Measurements from ENCODE around the gene GSX1.
"Not testable (repeated sequence)": the region's sequence is repeated elsewhere in the genome, so short reads cannot be mapped to it uniquely, and the experiment has no call there.

GSX1 gene

DNA sequence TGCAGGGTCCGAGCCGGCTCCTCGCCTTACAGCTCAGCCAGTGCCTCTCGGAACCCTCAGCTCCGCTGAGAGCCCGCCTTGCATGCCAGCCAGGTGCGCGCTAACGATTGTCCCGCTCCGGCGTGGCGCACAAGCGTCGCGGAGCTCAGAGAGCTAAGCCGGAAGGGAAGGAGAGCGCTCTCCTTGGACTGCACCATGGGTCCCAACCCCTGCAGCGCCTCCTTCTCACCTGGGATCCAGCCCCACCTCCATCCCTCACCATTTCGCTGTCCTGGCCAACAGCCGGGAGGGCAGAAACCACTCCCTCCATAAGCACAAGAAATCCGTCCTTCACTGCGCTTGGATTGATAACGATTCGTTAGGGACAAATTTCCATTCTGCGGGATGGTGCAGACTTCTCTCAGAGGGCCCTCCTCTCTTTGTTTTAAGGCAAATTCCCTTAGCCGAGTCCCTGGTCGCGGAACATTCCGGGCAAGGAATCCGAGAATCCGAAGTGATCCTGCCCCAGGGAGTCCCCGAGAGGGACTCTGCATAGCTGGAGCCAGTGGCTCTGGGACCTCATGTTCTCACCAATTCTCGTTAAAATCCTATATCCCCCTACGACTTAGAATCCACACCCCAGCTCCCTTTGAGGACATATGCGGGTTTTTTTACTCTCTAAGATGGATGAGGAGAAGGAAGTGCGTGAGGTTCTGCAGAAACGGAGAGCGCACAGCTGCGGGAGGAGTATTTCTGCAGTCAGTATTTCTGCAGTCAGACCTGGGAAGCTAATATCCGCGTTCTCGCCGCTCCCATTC is 2.8 kb downstream of the GSX1 start:
- DNase-seq: no peak

DNA sequence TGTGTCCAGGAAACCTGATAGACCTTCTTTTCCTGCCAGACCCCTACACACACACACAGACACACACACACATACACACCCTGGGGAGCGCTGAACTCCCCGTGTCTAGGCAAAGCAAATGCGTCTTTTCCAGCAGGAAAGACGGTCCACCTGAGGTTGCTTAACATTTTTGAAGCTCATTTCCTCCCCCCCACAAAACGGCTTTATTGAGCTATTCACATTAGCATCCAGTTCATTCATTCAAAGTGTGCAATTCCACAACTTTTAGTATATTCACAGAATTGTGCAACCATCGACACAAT is 3.4 kb downstream of the GSX1 start:
- no peak for DNase-seq

DNA sequence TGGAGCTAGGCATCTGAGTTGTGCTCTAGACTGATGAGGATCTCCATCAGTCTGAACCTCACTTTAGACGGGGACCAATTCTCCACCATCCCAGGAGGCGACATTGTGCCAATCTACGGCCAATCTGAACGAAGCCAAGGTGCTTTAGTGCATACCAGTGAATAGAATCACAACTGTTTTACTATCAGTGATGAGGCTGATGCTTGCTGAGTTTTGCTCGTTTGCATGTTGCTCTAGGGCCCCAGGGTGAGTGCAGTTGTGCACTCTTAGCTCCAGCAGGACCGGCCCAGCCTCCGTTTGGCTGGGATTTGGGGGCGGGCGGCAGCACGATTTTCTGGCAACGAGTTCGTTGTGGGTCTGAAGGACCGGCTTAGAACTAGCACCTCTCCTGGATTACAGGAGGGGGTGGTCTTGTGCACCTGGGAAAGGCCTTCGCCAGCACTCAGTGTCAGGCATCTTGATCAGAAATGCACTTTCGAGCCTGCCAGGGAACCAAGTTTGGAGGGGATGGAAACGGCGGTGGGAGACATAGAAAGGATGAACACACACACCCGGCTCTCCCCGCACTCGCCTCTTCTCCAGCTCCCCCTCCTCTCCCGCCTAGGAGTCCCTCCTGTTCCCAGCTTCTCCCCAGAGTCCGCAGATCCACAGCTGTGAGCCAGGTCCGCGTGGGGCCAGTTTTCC is 4.4 kb downstream of the GSX1 start:
- DNase-seq: no peak

DNA sequence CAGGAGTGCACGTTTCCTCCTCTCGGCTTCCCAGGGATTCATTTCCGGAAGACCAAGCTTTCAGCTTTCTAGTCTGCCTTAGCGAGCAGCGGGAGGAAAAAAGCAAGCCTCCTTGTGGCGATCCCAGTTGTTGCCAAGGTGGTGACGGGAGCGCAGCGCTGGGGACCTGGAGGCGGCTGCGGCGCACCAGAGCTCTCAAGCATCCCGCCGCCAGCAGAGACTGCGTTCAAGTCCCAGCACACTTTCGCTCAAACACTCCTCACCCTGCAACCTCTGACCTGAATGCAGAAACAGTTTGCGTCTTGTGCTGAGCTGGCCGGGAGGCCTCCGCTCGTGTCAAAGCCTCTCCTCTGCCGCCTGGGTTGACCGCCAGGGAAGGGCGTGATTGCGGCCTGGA is 4.9 kb downstream of the GSX1 start:
- DNase-seq: no peak

DNA sequence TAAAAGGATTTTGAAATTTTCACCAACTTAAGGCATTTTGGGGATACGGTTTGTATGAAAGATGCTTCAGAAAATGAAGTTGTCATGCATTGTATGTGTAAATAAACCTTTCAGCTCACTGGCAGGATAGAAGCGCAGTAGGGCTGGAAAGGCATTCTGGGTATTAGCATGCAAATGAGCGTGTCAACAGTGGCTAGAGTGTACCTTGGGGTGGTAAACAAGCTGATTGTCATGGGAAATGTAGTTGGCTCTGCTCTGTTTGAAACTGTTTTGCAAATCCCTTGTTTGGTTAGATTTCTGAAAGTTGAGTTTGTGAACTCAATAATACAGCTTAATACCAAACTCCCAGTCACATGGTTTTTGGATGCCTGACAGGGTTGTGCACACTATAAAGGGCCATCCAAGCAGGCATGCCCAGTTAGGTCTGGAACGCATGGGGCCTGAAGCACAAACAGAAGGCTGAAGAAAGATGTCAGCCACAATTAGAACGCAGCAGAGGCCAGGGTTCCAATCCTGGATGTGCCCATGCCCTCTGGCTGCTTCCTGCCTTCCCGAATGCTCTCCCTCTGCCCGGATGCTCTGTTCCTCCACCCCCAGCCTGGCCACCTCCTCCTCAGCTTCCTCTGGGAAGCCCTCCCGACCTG is 14.6 kb downstream of the GSX1 start:
- no peak for DNase-seq

DNA sequence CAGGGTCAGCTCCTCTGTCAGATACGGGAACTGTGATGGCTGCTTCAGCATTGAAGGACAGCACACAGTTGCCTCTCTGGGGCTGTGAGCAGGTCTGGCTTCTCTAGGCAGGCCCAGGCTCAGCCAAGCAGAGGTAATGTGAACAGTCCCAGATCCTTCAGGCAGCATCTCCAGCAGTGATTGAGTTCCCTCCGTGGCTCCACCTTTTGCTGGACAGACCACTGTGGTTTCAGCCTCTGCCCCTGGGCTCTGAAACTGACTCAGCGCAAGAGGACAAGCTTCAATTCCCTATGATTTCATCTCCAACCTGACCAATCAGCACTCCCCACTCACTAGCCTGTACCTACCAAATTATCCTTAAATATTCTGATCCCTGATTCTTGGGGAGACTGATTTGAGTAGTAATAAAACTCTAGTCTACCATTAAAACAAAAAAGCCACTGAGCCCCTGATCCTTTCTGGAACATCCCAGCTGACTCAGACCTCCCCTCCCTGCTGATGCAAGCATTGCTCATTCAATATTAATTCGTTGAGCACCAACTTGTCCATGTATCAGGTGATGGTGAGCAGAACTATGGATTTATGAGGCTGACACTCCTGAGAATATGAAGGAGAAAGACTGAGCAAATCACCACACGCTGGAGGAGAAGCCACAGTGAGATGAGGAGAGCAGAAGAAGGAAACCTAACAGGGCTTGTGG is 16.7 kb downstream of the GSX1 start:
- no peak for DNase-seq

DNA sequence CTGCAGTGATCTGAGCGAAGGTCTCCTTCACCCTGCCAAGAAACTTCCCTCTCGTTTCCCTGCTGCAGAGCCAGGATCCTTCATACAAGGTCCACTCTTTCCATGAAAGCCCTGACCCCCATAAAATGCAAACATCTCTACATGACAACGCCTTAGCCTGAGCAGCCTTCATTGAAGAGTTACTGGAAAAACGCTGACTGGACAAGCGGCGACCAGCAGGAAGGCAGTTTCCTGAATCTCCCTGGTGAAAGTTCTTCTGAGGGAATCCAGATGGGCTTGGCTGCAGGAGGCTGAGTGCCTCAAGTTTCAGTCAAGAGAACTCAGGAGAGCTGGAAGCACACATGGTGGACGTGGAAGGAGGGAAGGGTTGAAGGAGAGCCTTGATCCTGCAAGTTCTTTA is 17.7 kb downstream of the GSX1 start:
- no peak for DNase-seq

DNA sequence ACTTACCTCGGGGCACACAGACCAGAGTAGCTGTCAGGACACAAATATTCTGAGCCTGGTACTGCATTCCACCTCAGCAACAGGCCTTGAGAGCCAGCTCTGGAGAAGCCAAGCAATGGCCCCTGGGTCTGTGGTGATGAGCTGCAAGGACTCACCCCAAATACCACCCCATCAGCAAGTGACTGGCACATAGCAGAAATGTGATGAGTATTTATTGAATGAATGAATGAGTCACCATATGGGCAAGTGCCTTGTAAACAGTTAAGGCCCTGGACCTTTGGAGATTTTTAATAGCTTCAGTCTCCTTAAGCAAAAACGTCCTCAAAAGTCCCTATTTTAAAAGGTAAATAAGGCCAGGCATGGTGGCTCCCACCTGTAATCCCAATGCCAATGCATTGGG is 18.2 kb downstream of the GSX1 start:
- no peak for DNase-seq

DNA sequence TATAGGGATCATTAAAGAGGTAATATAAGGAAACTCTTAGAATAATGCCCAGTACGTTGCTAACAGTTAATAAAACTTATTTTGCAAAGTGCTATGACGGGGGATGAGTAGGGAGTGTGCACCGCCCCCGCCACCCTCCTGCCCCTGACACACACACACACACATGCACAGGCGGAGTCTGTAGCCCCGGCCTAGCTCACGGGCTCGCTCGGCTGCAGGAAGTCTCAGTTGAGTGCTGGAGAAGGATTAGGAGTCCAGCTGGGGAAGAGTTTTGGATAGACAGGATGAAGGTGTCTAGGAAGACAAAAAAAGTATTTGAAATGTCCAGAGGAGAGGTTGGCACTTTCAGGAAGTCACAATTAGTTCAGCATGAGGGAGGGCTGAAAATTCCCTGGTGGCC is 21.5 kb downstream of the GSX1 start:
- no peak for DNase-seq

DNA sequence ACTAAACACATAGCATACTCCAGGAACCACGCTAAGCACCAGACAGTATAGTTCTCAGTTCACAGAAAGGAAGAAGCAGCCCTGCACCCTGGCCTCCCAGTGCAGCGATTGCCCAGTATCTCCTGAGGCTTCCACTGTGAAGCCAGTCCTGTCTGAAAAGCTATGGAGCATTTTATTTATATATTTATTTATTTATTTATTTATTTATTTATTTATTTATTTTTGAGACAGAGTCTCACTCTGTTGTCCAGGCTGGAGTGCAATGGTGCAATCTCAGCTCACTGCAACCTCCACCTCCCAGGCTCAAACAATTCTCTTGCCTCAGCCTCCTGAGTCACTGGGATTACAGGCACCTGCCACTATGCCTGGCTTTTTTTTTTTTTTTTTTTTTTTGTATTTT is 25.5 kb downstream of the GSX1 start:
- DNase-seq: not testable (repeated sequence)

DNA sequence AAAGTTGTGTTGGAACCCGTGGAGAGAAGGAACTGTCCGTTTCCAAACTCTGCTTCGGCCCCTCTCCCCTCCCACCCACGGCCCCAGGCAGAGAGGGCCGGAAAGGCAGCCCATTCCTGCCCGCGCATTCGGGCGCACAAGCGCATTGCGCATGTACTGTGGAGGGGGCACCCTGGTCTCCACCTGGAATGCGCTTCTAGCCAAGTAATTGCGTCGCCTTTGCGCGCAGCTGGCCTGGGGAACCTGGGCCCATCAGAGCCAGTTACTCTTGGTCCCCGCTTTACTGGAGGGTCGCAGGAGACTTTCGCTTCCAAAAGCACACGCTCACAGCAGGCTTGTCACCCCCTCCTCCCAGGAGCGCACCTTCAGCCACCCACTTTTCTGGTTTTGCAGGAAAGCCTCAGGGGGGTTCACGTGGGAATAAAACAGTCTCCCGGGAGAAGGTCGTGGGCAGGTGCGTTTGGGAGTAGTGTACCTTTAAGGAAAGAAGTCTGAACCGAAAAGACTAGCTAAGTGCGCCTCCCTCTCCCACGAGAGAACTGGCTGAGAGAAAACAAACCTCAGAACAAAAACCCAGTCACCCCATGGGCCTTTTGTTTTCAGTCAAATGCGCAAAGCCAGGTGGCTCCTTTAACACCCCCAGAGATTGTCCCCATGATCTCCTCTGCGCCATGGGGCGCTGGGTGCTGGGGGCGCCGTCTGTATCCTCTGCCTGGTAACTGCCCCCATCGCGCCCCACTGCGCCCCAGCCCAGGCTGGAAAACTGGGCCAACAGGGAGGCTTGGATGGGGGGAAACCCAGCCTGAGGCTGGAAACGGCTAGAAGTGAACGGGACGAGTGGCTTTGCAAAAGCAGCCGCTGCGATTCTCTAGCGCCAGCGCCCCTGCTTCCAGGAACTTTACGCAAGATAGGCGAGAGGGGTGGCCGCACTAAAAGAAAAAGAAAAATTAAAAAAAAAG is 28.5 kb downstream of the GSX1 start:
- DNase-seq: no peak

DNA sequence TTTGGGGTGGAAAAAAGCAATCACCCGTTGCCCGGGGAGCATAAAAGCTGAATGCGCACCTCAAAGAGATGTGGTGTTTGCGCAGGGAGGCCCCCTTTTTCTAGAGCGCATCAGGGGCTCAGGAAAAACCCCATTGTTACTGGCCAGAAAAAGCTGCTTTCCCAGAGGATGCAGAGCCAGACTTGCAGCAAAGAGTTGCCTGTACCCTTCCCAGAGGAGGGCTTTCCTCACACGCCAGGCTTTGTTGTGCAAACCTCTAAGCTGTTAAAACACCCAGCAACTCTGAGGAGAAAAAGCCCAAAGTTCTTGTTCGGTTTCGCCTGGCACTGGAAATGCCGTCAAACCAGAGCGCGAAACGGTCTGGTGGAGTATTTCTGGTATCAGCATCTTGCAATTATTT is 29.3 kb downstream of the GSX1 start:
- DNase-seq: no peak

DNA sequence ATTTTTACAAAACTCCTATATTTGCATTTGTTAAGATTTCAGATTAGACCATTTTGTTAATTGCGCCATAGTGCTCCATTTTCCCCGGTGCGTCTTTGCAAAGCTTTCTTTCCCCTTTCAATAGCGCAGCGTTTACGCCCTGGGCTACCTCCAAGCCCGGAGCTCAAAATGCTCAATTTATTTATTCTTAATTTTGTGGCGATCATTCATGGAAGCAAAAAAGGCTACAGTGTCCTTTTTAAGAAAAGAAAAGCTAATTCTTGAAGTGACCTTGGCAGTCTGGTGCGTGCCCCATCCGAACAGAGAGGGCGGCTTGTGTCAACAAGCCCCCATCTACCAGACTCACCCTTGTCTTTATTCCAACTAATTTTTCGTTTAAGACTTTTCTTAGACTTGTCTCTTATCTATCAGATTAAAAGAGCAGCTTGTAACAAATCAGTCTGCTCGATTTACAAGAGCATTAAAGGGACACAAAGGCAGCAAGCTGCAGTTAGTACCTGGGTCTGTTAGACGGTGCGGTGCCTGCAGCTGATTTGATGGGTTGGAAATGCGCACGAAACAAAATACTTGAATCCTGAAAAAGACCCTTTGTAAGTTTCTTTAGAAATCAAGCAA is 30.1 kb downstream of the GSX1 start:
- DNase-seq: no peak

DNA sequence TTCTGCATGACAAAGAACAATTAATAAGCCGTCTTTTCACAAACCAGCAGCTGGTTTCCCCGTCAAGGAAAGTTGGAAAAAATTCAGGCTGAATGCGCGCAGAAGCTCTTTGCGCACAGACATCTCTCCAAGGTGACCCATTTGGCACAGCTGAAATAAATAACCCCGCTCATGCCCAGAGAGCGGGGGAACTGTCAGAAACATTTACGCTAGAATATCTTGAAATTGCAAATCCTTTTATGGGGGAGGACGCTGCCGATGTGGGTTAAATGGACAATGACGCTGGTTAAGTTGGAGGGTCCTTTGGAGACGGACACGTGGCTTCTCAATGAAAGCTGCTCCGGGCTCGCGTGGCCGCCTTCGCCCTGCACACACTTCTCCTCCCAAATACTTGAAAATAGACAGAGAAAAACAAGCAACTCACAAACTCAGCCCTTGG is 30.6 kb downstream of the GSX1 start:
- DNase-seq: no peak

DNA sequence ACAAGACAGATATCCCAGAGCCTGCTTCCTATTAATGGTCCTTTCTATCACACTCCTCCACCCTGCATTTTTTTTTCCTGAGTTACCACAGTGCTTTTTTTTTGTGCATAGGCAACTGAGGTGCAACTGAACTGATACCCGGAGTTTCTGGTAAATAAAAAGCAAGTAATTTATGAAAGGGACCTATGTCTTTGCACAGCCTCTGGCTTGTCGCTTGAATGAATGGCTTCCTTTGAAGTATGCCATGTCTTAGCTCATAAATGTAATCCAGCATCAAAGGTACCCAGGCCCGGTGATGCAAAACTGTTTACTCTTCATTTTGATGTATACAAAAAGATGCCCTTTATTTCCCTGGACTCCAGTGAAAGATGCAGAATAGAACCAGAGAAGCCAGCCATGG is 31.8 kb downstream of the GSX1 start:
- DNase-seq: no peak

DNA sequence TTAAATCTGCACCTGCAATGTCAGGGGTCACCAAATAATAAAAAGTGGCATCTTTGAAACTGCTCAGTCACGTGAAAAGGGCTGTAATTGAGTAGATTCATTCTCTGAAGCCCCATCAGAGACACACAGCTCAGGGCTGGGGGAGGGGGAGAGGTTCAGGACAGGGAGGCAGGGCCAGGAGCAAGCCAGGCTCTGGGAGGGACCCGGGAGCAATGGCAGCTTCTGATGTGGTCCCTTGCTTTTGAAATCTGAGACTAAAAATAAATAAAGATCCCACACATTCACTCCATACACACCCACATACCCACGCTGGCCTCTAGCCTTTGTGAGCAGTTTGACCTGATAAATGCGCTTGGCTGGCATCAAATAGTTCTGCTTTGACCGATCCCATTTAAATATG is 32.8 kb downstream of the GSX1 start:
- no peak for DNase-seq

DNA sequence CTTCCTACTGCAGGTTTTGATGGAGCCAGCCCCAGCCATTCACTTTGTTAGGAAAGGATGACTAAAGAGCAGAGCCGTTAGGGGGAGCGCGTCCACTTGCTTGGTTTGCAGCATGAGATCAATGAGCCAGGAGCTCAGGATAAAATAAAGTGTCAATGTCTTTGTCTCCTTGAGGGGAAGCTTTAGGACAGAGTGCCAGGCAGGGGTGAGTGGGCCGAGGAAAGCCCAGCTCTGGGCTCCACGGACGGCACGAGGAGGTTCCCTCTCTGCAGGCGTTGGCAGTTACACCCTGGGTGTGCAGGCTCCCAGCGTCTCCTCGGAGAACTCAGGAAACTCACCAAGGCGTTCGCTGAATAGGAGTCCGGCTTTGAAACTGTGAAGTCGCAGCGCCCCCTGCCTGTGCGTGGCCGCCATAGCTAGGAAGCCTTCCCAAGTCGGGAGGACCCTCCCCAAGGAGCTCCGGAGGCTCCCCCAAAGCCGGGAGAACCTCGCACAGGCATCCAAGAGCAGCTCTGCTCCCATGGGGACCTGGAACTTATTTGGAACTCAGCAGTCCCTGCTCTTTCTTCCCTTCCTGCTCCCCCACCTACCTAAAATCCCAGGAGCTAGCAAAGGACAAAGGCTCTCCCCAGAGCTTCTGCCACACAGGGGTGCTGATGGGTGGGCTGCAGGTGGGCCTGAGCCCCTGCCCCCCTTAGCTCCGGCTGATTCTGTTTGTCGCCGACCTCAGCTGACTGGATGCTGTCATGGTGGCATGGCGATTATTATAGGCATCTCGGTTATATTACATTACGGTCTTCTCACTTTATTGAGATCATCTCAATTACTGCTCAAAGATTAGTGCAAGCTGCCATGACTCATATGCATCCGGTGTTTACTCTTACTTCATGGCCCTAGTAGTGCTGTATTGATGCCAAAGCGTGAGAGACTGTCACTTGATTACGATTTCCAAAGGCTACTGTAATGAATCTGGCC is 34.4 kb downstream of the GSX1 start:
- DNase-seq: peak; percentile 49

DNA sequence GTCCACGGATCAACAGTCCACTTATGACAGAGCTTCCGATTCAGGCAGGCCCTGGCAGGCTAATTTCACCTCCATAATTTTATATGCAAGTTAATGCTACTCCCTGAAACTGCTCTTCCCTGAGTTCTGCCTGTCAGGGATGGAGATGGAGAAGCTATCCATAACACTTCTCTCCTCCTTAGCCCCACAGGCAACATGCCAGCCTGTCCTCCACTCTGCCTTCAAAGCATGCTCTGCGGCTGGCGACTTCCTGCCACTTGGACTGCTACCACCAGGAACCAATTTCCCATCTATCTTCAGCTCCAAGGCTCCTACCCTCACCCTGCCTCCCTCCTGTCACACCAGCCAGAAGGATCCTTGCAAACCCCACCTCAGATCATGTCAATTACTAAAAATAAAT is 35.4 kb downstream of the GSX1 start:
- DNase-seq: no peak

DNA sequence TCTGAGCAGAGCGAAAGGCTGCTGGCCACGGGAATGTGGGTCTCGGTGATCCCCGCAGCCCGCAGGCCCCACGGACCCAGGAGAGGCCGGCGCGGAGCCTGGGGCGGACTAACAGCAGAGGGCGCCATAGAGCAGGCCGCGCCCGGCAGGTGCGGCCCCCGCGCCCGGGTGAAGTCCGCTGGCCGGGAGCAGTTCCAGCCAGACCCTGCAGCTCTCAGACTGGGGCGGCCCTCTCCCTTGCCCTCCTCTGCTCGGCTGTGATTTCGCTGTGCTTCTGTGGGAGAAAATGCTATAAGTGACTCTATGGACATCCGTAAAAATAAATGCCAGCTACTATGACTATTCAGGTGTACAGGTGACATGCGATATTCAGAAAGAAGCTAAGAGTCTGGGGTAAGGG is 37.7 kb downstream of the GSX1 start:
- DNase-seq: peak; percentile 32

DNA sequence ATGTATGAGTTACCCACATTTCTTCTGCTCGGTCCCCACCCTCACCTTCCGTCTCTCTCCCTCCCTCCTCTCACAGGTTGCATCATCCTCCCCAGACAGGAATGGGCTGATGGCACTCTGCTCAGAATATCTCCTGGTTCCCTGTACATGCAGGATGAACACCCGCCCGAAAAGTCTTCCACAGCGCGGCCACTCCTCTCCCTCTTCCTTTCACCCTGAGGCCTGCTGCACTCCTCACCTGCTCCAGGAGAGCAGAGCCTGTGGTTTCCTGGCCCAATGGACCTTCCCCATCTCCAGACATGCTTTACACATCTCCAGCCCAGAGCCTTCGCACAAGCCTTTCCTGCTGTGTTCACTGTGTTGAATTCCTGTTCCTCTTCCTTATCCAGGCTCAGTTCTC is 40.9 kb downstream of the GSX1 start:
- no peak for DNase-seq

DNA sequence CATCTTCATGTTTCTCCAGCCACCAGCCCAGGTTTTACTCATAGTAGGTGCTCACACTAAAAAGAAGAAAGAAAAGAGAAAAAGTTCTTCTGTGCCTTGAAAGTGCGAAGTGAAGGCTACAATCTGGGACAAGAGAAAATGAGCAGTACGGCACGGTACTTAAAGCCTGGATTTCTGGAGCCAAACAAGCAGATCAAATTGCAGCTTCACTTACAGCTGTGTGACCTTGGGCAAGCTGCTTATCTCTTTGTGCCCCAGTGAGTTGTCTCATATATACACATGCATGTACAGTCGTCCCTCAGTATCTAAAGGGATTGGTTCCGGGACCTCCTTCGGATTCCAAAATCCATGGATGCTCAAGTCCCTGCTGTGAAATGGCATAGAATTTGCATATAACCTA is 41.8 kb downstream of the GSX1 start:
- DNase-seq: no peak

Data from SHP77 treated with DMSO at 0.1 percent for 48 hours (cell line).